DMS53 treated with DMSO at 0.1 percent for 48 hours (cell line): ENCODE measurements around the gene FRMD1.

Experiments used
- DNase-seq: peaks from one replicate; lab custom pipeline; 2025; ENCODE audit not compliant: unreplicated experiment; lab: John Stamatoyannopoulos, UW

Gene FRMD1

DNA sequence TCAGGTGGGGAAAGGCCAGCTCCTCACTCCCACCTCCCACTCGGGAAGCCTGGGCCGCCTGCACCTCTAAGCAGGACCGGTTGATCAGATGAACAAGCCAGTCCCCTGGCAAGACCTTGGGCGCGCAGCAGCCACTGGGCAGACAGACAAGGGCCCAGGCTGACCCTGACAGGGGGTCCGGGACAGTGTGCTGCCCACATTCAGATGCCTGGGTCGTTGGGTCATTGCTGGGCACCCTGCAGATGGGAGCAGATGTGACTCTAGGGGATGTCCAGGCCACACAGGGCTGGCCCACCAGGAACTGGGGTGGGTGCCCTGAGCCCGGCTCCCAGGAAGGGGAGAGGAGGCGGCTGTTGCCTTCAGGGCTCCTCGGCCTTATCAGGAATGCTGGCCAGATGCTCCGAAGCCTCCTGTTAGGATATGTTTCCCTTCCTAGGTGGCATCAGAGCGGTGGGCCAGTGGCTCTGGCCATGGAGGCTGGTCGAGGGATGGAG is 17.3 kb upstream of the FRMD1 start:
- DNase-seq = no peak

DNA sequence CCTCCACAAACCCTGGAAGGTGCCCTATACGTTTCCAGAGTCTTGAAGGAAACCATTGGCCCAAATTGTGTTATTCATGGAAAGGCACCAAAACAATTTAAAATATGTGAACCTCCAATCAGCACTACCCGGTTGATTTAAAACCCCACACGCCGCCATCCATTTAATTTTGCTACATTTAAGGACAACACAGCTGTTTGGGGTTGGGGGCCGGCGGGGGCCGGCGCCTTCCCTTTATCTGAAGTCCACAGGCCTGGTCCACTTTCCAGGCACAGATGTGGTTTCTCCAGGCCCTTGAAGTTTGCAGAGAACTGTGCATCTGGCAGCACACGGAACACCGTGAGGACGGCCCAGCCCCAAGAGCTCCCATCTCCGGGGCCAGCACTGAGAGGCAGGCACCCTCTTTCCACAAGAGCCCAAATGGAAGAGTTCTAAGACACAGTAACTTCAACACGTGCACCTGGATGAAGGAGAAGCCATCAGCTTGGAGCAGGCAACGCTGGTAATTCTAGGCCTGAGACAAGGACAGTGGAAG is 16.8 kb upstream of the FRMD1 start:
- DNase-seq = no peak

DNA sequence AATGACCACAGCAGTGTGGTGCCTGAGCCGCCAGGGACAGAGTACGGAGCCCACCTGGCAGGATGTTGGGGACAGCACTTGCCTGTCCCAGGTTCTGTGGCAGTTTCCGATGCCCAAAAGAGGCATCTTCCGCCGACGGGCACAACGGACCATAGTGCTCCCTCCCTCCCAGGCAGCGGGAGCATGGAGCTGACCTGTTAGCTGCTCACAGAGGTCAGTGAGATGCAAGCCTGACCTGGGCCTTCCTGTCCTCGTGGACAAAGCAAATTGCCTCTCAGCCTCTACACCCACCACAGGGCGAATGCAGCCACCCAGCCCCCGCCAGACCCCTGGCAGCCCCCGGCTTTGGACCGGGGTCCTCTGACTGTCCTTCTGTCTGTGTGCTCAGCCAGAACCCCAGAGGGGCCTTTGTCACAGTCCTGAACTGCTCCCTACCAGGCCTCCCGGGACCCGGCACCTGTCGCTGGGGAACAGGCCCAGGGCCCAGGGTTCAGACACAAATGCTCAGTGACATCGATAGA is 16.2 kb upstream of the FRMD1 start:
- DNase-seq = no peak

DNA sequence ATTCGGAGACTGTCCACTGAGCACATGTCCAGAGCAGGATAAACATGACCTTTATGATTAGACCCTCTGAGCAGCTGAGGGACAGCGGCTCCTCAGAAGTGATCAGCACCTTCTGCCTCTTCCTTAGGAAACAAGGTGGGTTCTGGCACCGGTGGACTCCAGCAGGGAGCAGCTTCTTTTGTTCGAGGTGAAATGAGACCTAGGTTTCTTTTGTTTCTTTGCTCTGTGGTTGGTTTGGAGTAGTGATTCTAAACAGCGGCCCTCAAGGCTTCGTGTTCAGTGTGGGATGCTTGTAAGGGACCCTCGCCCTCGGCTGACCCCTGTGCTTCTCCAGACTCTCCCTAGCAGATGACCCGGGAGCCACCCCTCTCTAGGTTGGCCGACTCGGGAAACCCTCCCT is 14.6 kb upstream of the FRMD1 start:
- no peak for DNase-seq

DNA sequence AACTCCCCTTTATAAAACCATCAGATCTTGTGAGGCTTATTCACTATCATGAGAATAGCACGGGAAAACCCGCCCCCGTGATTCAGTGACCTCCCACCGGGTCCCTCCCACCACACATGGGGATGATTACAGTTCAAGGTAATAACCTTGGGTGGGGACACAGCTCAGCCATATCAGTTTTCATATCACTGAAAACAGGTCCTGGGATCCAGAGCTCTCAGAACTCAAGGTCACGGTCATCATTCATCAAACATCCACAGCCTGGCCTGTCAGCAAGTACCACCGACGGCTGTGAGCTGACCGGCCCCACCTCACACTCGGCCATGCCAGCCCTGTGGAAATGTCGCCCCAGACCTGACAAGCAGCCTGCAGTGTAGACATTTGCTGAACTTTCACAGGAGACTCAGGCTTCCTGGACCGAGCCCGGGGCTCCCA is 14.1 kb upstream of the FRMD1 start:
- no peak for DNase-seq

DNA sequence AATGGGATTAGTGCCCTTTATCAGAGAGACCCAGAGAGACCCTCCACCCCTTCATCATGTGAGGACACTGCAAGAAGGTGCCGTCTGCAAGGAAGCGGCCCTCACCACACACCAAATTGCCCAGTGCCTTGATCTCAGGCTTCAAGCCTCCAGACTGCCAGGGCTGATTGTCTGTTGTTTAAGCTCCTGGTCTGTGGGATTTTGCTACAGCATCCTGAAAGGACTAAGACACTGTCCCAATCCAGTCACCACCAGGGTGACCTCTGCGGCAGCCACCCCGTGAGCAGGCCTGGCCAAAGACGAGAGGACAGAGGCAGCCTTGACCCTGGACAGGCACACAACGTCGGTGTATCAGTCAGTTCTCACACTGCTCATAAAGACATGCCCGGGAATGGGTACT is 13.5 kb upstream of the FRMD1 start:
- no peak for DNase-seq

DNA sequence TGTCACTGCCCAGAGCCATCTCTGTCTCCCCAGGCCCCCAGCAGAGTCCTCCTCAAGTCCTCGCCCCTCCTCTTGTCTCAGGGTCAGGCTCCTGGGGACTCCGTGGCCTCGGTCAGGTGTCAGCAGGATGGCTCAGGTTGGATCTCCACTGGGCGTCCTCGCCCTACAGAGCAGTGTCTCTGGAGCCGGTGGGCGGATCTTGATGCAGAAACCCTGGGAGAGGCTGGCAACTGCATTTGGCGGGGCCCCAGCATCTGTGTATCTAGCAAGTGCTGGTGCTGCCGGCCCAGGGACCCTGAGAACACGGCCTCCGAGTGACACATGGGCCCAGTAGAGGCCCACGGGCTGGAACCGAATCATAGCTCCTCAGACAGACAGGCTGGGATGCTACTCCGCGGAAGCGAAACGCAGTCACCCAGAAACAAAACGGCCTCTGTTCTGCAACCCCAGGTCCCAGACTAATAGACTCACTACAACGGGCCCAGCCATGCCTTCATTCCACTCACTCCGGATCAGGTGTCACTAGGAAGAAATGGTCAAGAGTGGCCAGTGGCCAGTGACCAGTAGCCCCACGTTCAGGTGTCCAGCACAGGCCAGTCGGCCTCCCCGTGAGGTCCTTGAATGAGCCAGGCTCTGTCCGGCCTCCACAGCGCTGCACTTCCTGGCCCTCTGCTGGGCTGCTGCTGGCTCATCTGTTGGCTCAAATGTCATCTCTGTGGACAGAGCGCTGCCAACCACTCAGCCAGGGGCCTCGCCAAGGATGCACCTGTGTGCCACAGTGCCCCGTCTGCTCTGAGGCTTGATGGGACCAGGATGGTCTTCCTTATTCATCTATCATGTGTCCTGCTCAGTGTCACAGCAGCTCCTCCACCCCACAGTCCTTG is 12.6 kb upstream of the FRMD1 start:
- DNase-seq = peak; percentile 32

DNA sequence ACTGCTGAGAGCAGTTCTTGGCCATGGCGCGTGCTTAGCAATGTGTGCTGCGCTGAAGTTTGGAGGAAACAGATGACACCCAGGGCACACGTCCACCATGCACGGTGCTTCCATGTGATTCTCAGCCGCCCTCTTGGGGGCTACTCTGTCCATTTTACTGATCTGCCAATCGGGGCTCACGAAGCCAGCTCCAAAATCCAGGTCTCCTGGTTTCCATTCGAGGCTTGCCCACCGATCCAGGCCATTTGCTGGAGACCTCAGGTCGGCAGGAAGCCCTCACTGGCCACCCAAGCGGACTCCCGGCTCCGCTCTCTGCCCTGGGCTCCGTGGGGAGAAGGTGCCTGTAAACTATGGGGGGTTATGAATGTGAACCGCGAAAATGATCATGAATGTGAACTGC is 11.7 kb upstream of the FRMD1 start:
- no peak for DNase-seq

DNA sequence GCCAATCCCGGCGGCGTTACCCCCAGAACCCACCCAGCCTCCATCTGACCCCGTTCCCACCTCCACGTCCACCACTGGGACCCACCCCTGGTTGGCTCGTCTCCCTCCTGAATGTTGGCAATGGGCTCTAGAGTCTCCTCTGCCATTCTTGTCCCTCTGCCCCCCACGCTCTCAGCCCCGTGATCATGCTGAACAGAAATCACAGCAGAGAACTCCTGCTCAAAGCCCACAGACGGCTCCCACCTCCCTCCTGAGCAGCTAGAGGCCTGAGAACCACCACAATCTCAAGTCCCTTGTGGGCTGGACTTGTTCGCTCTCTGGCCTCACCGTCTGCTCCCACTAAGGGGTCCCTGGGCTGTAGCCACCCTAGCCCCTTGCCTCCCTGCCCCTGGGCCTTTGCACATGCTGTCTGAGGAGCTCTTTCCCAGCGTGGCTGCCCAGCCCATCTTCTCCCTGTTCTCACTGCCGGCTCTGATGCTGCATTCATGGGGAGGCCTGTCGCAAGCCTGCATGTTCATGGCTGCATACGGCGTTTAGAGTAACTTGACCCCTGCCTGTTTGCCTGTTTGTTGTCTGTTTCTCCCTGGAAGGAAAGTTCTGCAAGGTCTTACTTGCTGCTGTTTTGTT is 11.2 kb upstream of the FRMD1 start:
- no peak for DNase-seq

DNA sequence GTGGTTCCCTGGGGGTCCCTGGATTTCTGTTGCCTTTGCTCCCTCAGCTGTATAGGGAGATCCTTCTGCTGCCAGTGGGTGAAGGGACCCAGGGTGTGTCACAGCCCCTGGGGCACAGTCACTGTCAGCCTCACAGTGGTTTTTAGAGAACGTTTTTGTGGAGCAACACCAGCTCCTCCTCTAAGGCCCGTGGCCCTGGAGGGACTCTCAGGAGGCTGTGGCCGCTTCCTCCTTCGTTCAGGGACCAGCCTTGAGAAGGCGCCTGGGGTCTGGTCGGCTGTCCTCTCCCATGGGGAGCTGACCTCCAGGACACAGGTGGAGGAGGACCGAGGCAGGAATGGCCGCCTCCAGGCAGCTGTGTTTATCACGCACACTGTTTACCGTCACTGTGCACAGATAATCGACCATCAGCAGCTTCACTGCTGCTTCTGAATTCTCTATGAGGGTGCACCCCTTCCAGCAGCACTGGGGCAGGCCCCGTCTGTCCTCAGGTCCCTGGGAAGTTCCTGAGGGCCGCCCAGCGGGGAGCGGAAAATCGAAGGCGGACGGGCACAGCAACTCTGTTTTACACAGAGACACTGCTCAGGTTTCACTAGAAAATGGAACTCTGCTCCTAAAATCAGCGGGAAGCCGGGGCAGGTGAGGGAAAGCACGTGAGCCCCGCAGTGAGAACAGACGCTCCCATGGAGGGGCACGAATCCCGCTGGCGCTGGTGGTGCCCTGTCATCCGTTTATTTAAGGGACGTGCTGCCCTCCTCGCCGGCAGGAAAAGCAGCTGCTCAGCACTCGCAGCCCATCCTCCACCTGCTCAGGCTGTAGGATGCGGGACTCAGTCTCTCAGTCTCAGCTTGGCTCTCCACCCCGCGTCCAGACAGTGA is 10.4 kb upstream of the FRMD1 start:
- DNase-seq = no peak

DNA sequence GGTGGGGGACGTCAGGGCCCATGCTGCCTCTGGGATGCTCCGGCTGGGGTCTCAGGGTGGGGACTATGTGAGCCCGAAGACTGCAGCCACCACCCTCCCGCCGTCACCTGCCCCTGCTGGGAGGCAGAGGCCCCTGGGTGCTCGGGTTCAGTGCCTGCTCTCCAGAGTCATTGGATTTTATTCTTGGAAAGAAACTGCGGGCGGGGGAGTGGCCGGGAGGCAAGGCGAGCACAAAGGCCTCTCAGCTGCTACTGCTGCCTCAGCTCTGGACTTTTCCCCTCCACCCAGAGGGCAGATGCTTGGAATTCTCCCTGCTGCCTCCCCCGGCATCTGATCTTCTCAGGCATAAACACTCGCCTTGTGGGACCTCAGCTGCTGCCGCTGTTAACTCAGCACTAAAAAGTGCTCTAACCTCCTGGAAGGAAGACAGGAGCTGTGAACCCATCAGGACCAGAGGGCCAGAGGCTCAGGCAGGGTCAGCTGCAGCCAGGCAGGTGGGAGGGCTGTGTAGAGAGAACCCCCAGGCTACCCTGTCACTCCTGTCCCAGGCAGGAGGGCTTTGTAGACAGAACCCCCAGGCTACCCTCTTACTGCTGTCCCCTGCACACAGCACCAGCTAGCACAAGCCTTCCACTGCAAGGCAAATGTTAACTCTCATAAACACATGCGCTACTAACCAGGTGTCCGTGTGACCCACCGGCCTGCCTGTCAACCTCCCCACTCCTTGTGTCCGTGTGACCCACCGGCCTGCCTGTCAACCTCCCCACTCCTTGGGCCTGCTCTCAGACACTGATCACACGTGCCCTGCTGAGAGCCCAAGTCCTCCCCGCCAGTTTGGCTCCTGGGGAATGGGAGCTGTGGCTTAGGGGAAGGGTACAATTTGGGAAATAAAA is 9.4 kb upstream of the FRMD1 start:
- no peak for DNase-seq

DNA sequence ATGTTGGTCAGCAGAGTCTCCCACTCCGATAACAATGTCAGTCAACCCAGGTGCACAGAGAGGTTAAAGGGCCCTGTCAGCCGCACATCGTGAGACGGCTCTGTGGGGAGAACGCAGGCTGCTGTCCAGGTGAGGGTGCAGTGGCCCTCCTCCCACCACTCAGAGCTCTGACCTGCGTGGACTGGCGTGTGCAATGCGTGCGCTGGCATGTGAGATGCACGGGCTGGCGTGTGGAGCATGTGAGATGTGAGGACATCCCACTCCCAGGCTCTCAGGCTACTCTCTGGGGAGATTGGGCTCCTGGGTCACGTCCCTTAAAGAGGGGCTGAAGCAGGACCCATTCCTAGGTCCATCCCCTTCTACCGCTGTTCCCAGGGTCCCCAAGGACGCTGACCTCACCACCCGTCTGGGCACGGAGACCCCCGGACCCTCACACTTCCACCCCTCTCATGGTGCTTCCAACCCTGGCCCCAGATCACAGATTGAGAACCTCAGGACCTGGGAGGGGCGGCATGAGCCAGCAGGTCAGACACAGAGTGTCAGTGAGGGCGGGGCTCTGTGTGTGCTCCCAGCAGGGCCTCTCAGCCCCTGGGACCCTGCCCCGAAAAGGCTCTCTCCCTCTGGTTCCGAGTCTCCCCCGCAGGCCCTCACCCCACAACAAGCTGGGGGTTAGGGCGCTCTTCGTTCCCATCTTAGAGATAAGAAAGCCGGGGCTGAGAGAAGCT is 8.6 kb upstream of the FRMD1 start:
- DNase-seq = no peak

DNA sequence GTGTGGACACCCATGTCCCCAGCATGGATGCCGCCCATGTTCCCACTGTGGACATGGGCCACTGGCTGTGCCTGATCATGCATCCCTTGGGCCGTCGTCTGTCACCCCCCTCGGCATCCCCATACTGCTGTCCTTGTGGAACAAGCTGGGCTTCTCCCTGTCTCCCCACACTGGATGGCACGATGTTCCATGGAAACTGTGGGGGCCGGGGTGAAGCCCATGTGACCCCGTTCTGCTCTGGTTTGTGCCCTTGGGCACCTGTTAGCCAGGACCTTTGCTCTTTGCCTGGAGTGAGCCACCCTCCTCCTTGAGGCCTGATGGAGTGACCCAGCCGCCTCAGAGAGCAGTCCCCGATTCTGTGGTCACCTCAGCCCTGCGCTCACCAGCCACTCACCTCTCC is 7.6 kb upstream of the FRMD1 start:
- DNase-seq = no peak

DNA sequence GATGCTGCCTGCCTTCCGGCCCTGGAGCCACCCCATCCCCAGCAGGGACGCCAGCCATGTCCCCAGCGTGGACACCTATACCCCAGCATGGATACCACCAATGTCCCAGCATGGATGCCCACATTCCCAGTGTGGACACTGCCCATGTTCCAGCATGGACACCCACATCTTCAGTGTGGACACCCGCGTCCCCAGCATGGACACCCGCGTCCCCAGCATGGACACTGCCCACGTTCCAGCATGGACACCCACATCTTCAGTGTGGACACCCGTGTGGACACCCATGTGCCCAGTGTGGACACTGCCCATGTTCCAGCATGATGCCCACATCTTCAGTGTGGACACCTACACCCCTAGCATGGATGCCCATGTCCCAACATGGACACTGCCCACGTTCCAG is 7.1 kb upstream of the FRMD1 start:
- DNase-seq = no peak

DNA sequence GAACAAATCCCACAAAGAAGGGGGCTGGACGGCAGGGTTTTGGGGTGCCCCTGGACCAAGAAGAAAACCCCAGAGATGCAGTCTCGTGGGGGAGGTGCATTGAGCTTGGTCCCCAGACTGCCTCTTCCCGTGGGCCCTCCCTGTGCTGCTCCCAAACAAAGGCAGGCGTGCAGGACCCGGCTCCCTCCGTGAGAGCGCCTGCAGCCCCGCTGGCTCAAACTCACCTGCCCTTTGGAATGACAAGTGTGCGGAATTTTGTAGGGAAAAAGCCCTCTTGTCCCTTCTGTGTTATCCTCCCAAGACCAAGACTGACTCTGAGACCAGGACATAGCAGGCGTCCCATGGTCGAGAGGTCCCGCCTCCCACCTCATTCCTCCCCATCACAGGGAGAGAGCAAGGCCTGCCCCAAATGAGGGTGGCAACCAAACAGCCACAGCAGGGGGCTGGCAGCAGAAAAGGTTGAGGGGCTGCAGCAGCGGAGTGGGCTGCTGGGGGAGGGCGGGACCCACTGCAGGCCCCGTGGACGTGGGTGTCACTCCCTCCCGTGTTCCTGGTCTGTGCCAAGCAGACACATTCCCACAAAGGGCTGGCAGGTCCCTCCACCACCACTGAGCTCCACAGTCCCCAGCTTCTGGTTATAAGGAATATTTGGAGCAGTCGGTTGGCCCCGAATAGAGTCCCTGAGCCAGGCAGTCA is 5.6 kb upstream of the FRMD1 start:
- DNase-seq = no peak

DNA sequence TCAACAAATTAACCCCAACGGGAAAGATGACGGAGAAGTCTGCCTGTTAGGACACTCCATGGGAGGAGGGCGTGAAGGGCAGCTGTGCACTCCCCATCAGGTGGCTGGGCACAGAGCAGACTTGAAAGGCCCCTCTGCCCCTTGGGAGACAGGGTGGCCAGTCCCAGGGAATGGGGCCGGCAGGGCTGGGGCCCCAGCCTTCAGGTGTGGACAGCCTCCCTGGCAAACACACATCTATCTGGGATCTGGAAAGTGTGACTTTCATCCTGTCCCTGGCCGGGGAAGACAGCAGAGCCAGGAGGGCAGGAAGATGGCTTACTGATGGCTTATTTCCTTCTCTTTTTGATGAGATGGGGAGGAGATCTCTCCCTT is 4.5 kb upstream of the FRMD1 start:
- DNase-seq = no peak

DNA sequence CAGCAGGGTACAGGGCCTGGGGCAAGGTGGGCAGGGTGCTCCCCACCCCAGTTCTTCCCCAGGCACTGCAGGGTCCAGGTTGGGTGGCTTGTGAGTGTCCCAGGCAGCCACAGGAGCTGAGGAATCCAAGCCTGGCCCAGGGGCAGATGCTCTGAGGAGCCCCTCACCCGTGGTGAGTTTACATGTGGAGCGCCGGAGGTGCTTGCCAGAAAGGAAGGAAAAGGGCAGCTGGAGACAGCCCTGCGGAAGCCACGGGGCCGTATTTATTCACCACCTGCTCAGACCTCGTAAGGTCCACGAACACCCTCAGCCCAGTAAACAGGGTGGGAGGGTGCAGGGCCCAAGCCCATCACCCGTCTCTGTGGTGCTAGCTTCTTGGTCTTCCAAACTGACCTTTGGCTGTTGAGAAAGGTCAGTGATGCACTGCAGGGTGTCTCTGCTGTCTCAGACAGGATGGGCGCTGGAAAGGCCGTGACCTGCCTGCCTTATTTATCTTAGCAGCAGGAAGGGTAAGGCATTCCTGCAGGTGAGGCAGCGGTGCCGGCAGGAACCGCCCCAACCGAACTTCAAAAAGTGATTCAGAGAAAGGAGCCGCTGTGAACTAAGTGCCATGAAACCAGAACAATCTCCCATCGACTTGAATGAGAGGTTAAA is 4.0 kb upstream of the FRMD1 start:
- DNase-seq = no peak

DNA sequence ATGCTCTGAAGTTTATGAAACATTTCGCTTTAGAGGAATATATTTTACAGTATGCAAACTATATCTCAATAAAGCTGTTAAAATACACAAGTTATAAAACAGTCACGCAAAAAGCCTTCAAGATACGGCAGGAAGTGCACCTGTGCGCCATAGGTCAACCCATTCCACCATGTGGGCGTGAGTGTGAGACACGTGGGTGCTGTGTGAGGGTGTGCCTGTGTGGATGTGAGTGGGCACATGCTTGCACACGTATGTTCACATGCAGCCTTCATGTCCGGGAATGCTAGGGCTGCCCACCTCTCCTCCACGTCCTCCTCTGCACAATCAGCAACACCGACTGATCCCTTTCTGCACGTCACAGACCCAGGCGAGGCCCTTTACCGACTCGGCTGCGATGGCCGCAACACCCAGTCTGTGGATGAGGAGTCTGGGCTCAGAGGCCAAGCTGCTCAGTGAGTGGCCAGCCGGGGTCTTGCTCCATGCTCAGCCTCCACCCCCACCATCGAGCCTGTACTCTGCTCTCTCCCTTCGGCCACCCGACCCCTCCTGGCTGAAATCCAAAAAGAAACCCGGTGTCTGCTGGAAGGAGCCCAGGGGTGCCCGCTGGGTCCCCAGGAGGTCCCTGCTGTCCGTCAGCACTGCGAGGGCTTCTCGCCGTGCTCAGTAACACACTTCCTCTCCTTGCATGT is 3.0 kb upstream of the FRMD1 start:
- no peak for DNase-seq
